Neural crest cell (in vitro differentiated cells): ENCODE data around the gene FIG4. TPM values are rescaled to one million over a fixed set of nuclear protein-coding genes. Genes with fewer than 3 reads are reported as not detected.

Experiments used
- DNase-seq: peaks from one replicate; pipeline ENCODE4 v3.0.0; 2021; ENCODE audit warnings: low read depth, mixed read lengths, low spot score
- H3K27ac Mint-ChIP-seq: one replicate; pipeline ENCODE4 v1.8.0; 2021; ENCODE audit warnings: mild to moderate bottlenecking, mixed read lengths; ENCODE audit not compliant: unreplicated experiment
- H3K27me3 Mint-ChIP-seq: 2 replicates; pipeline ENCODE4 v1.8.0; 2021; ENCODE audit warnings: low read depth, mild to moderate bottlenecking, mixed read lengths
- H3K36me3 Mint-ChIP-seq: 2 replicates; pipeline ENCODE4 v1.8.0; 2021; ENCODE audit warnings: low read depth, mild to moderate bottlenecking, mixed read lengths
- H3K4me1 Mint-ChIP-seq: 2 replicates; pipeline ENCODE4 v1.8.0; 2021; ENCODE audit warnings: mixed read lengths
- H3K4me3 Mint-ChIP-seq: one replicate; pipeline ENCODE4 v1.8.0; 2021; ENCODE audit warnings: mild to moderate bottlenecking, mixed read lengths
- H3K9me3 Mint-ChIP-seq: 2 replicates; pipeline ENCODE4 v1.8.0; 2021; ENCODE audit warnings: mixed read lengths
- total RNA-seq: library from RNA; stranded (reverse); gene quantifications from 2 replicates; pipeline ENCODE4 v1.2.1, GENCODE V29; 2021
- TF ChIP-seq, protein P1 (sequence below): fragments of 200-600 bp; sonication (generic); conservative IDR thresholded peaks from 2 replicates; pipeline ENCODE4 v1.5.0; 2021; ENCODE audit warnings: antibody characterized with exemption, mild to moderate bottlenecking

FIG4 gene
- total RNA-seq, 1 donor from 2014 or later: 12.7 TPM

DNA sequence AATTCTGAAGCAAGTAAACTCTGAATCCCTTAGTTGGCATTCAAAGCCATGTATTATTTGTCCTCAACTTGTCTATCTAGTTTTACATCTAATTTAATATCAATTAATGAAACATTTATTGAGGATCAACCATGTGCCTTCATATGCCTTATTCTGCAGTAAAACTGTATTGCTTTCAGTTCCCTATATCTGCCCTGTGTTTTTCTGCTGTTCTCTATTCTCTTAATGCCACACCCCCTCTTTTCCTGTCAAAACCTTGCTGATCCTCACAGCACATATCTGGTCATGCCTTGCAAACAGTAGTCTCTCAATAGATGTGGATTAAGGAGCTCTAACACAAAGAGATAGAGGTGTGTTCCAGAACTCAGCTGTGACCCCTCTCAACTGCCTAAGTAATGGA lies 2.0 kb downstream of the FIG4 start:
- no peak overlapping the region for H3K27ac Mint-ChIP-seq
- H3K27me3 Mint-ChIP-seq: peaks cover 24% of the 10 kb centered on the region
- peaks cover 6% of the 10 kb centered on the region for H3K36me3 Mint-ChIP-seq
- H3K4me3 Mint-ChIP-seq: peak overlapping the region; percentile 26
- H3K4me1 Mint-ChIP-seq: peaks cover 25% of the 10 kb centered on the region
- H3K9me3 Mint-ChIP-seq: peaks cover 4% of the 10 kb centered on the region
- no peak for DNase-seq
- TF ChIP-seq, protein P1, sequence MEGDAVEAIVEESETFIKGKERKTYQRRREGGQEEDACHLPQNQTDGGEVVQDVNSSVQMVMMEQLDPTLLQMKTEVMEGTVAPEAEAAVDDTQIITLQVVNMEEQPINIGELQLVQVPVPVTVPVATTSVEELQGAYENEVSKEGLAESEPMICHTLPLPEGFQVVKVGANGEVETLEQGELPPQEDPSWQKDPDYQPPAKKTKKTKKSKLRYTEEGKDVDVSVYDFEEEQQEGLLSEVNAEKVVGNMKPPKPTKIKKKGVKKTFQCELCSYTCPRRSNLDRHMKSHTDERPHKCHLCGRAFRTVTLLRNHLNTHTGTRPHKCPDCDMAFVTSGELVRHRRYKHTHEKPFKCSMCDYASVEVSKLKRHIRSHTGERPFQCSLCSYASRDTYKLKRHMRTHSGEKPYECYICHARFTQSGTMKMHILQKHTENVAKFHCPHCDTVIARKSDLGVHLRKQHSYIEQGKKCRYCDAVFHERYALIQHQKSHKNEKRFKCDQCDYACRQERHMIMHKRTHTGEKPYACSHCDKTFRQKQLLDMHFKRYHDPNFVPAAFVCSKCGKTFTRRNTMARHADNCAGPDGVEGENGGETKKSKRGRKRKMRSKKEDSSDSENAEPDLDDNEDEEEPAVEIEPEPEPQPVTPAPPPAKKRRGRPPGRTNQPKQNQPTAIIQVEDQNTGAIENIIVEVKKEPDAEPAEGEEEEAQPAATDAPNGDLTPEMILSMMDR: no peak

DNA sequence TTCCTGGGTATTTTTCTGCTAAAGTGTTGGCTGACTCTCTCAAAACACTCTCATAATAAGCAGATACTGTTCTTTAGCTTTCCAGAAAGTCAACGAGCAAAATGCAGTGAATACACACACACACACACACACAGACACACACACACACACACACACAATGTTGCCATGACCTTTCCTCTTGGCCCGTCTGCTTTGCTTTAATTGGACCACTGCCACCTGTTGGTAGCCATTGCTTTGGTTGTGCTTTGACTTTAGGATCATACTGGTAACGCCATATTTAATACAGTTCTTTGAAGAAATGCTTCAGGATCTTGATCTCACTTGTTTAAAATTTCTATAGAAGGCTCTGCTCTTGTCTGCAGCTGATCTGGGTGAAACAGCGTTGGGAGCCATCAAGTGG lies 4.4 kb downstream of the FIG4 start:
- Mint-ChIP-seq H3K27ac (no peak overlapping the region), H3K9me3 (peaks cover 4% of the 10 kb centered on the region), H3K36me3 (peaks cover 6% of the 10 kb centered on the region), H3K4me1 (peaks cover 23% of the 10 kb centered on the region), H3K4me3 (no peak overlapping the region), H3K27me3 (peaks cover 4% of the 10 kb centered on the region)
- TF ChIP-seq, protein P1: peak; percentile 18
- no peak for DNase-seq

DNA sequence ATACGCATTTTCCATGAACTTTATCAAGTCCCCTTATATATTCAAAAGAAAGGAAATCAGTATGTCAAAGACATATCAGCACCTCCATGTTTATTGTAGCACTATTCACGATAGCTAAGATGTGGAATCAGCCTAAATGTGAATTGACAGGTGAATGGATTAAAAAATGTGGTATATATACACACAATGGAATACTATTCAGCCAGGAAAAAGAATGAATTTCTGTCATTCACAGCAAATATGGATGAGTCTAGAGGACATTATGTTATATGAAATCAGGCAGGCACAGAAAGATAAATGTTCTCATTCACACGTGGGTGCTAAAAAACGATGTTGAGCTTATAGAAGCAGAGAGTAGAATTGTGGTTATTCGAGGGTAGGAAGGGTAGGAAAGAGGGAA lies 5.3 kb downstream of the FIG4 start:
- H3K9me3 Mint-ChIP-seq: peaks cover 4% of the 10 kb centered on the region
- peaks cover 6% of the 10 kb centered on the region for H3K36me3 Mint-ChIP-seq
- no peak for DNase-seq
- no peaks in the 10 kb centered on the region for H3K27me3 Mint-ChIP-seq
- TF ChIP-seq, protein P1: no peak
- H3K4me3 Mint-ChIP-seq: no peak overlapping the region
- H3K4me1 Mint-ChIP-seq: peaks cover 18% of the 10 kb centered on the region
- H3K27ac Mint-ChIP-seq: no peak overlapping the region

DNA sequence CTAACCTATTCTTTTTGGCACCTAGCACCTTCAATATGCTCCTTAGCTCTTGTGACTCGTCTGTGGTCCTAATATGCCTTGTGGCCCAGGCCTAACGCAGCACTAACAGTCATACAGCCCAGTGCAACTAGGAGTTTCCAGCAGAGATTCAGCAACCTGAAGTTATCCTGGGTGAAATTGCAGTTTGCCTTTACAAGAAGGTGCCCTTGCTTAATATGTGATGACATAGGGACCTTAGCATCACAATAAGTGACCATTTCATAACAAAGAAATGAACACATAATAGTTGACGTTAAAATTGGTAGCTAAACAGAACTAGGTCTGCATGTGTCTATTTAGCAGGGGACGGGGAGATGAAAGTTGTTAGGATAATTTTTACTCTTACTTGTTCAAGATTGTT lies 10.1 kb downstream of the FIG4 start:
- no peak for DNase-seq
- no peaks in the 10 kb centered on the region for H3K27me3 Mint-ChIP-seq
- peaks cover 3% of the 10 kb centered on the region for H3K36me3 Mint-ChIP-seq
- no peak overlapping the region for H3K27ac Mint-ChIP-seq
- H3K4me1 Mint-ChIP-seq: peaks cover 19% of the 10 kb centered on the region
- H3K4me3 Mint-ChIP-seq: no peak overlapping the region
- H3K9me3 Mint-ChIP-seq: peaks cover 4% of the 10 kb centered on the region
- TF ChIP-seq, protein P1: no peak

DNA sequence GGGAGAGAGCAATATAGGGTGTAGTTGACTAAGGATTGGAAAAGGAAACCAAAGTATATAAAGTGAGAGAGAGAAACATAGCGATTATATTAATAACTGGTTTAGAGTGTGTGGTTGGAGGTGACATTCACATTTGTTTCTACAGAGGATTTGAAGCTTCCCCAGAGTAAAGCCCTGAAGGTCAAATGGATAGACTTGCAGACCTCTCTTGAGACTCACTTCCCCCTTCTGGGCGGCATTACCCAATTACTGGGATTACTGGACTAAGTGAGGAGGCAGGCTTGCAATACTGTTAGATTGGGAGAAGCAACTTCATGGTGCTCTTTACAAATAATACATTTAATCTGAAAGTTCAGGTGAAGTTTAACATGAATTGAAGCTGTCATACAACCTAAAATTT lies 10.7 kb downstream of the FIG4 start:
- TF ChIP-seq, protein P1: no peak
- no peak for DNase-seq
- no peak overlapping the region for H3K27ac Mint-ChIP-seq
- no peaks in the 10 kb centered on the region for H3K27me3 Mint-ChIP-seq
- H3K36me3 Mint-ChIP-seq: no peaks in the 10 kb centered on the region
- H3K9me3 Mint-ChIP-seq: no peaks in the 10 kb centered on the region
- H3K4me1 Mint-ChIP-seq: peaks cover 24% of the 10 kb centered on the region
- H3K4me3 Mint-ChIP-seq: no peak overlapping the region

DNA sequence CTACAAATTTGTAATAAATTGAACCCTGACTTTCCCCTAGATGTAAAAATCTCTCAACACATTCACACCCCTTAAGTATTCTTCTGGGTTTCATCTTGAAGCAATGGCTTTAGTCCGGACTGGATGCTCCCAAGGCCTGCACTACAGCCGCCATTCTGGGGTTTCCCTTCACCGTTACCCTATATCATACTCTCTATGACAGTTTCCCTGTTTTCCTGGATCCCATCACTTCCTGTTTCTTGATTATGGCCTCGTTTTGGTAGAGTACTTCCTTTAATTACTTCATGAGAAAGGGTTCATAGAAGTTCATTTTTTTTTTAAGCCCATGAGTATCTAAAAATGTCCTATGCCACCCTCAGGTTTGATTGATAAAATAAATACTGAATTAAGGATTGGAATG lies 11.7 kb downstream of the FIG4 start:
- TF ChIP-seq, protein P1: no peak
- DNase-seq: no peak
- no peak overlapping the region for H3K4me3 Mint-ChIP-seq
- H3K27ac Mint-ChIP-seq: no peak overlapping the region
- H3K9me3 Mint-ChIP-seq: no peaks in the 10 kb centered on the region
- peaks cover 21% of the 10 kb centered on the region for H3K4me1 Mint-ChIP-seq
- H3K27me3 Mint-ChIP-seq: no peaks in the 10 kb centered on the region
- no peaks in the 10 kb centered on the region for H3K36me3 Mint-ChIP-seq
